ENCODE results near the gene INTU.
A peak's percentile ranks its signal among the peaks of the same experiment; 100 is the strongest.
"Not testable (repeated sequence)": the region's sequence is repeated elsewhere in the genome, so short reads cannot be mapped to it uniquely, and the experiment has no call there.

Gene INTU

DNA sequence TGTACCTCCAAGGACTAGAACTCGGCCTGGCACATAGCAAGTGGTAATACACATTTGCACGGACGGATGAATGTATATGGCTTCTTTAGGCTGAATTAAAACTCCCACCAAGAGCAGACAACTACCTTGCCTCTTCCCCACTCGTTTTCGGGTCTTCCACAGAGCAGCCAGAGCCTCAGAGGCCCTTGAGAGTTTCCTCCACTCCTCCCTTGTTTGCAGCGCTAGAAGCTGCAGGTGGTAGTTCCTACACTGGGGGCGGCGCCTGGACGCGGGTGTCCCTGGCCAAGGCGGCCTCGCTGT is 10.2 kb upstream of the INTU start:
- Histone ChIP-seq H3K4me3 (ENCODE audit: low read length) (peak overlapping the region; percentile 1), H3K9me3 (ENCODE audit: control insufficient read depth, low read length) (no peaks in the 10 kb centered on the region), H3K36me3 (ENCODE audit: control insufficient read depth, insufficient read depth, low read length) (no peaks in the 10 kb centered on the region), H3K27me3 (ENCODE audit: control insufficient read depth, insufficient read depth, low read length) (peaks cover 24% of the 10 kb centered on the region), H3K4me1 (ENCODE audit: control insufficient read depth, insufficient read depth, low read length) (peaks cover 13% of the 10 kb centered on the region), H3K9ac (ENCODE audit: low read length) (no peak overlapping the region)

- Histone ChIP-seq H3K9me3 (ENCODE audit: control insufficient read depth, low read length) (no peaks in the 10 kb centered on the region), H3K4me1 (ENCODE audit: control insufficient read depth, insufficient read depth, low read length) (peaks cover 13% of the 10 kb centered on the region), H3K36me3 (ENCODE audit: control insufficient read depth, insufficient read depth, low read length) (no peaks in the 10 kb centered on the region), H3K9ac (ENCODE audit: low read length) (peak overlapping the region; percentile 52), H3K27me3 (ENCODE audit: control insufficient read depth, insufficient read depth, low read length) (peaks cover 24% of the 10 kb centered on the region), H3K4me3 (ENCODE audit: low read length) (peak overlapping the region; percentile 1)
These were observed 9.6 kb upstream of the INTU start for GRCh38 chr4:127622921-127623796.

GRCh38 chr4:127623797-127624083 is 9.0 kb upstream of the INTU start:
- Histone ChIP-seq H3K4me3 (ENCODE audit: low read length) (no peak overlapping the region), H3K4me1 (ENCODE audit: control insufficient read depth, insufficient read depth, low read length) (peaks cover 13% of the 10 kb centered on the region), H3K36me3 (ENCODE audit: control insufficient read depth, insufficient read depth, low read length) (no peaks in the 10 kb centered on the region), H3K9ac (ENCODE audit: low read length) (peak overlapping the region; percentile 52), H3K9me3 (ENCODE audit: control insufficient read depth, low read length) (no peaks in the 10 kb centered on the region), H3K27me3 (ENCODE audit: control insufficient read depth, insufficient read depth, low read length) (peaks cover 24% of the 10 kb centered on the region)

DNA sequence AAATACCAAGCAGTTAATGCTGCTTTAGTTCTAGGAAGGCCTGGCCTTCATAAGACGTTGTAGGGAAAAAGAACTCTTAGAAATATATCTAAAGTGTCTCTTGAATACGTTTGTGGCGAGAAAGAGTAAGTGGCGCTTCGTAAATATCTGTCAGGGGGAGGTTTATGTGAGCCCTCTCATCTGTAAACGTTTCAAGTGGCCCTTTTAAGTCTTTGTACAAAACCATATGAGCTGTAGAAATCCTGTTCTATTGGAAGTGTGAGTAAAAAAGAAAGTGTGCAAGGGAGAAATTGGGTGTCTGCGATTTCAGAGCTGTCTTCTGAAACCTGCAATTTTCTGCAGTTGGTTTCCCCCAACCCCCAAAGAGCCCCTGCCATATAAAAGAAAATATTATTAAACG is 8.6 kb upstream of the INTU start:
- H3K9ac ChIP-seq (ENCODE audit: low read length), result no peak overlapping the region
- H3K4me1 ChIP-seq (ENCODE audit: control insufficient read depth, insufficient read depth, low read length), result peaks cover 13% of the 10 kb centered on the region
- peaks cover 24% of the 10 kb centered on the region for H3K27me3 ChIP-seq (ENCODE audit: control insufficient read depth, insufficient read depth, low read length)
- no peaks in the 10 kb centered on the region for H3K9me3 ChIP-seq (ENCODE audit: control insufficient read depth, low read length)
- H3K36me3 ChIP-seq (ENCODE audit: control insufficient read depth, insufficient read depth, low read length), result no peaks in the 10 kb centered on the region
- H3K4me3 ChIP-seq (ENCODE audit: low read length), result no peak overlapping the region

GRCh38 chr4:127629371-127629770 is 3.4 kb upstream of the INTU start:
- Histone ChIP-seq H3K36me3 (ENCODE audit: control insufficient read depth, insufficient read depth, low read length) (no peaks in the 10 kb centered on the region), H3K27me3 (ENCODE audit: control insufficient read depth, insufficient read depth, low read length) (no peaks in the 10 kb centered on the region), H3K4me3 (ENCODE audit: low read length) (no peak overlapping the region), H3K9me3 (ENCODE audit: control insufficient read depth, low read length) (no peaks in the 10 kb centered on the region), H3K9ac (ENCODE audit: low read length) (no peak overlapping the region), H3K4me1 (ENCODE audit: control insufficient read depth, insufficient read depth, low read length) (no peaks in the 10 kb centered on the region)

DNA sequence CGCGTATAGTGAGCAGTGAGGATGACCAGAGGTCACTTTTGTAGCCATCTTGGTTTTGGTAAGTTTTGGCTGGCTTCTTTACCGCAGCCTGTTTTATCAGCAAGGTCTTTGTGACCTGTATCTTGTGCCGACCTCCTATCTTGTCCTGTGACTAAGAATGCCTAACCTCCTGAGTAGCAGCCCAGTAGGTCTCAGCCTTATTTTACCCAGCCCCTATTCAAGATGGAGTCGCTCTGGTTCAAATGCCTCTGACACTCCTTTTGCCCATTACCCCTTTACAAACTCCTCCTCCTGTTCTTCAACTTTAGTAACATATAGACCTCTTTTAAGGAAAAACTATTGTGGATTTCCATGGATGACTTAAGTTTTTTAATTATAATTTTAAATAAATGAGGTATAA is 2.6 kb upstream of the INTU start:
- no peaks in the 10 kb centered on the region for H3K4me1 ChIP-seq (ENCODE audit: control insufficient read depth, insufficient read depth, low read length)
- no peak overlapping the region for H3K9ac ChIP-seq (ENCODE audit: low read length)
- no peaks in the 10 kb centered on the region for H3K9me3 ChIP-seq (ENCODE audit: control insufficient read depth, low read length)
- no peak overlapping the region for H3K4me3 ChIP-seq (ENCODE audit: low read length)
- no peaks in the 10 kb centered on the region for H3K36me3 ChIP-seq (ENCODE audit: control insufficient read depth, insufficient read depth, low read length)
- H3K27me3 ChIP-seq (ENCODE audit: control insufficient read depth, insufficient read depth, low read length), result no peaks in the 10 kb centered on the region

DNA sequence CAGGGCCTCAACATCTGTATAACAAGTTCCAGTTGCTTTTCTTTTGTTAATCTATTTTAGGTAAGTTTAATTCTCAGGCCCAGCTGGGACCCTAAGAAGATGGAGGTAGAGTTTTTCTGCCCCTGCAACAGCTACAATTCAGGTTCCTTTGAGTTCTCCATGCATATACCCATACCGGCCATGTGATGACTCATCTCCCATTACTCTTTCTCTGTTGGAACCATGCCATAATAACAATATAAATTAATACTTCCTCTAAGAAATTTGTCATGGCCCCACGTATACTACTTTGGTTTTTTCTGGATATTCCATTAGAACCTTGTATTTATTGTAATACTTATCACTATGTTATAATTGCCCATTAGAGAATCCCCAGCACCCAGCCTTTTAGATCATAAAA is 1.3 kb upstream of the INTU start:
- H3K36me3 ChIP-seq (ENCODE audit: control insufficient read depth, insufficient read depth, low read length), result no peaks in the 10 kb centered on the region
- H3K4me1 ChIP-seq (ENCODE audit: control insufficient read depth, insufficient read depth, low read length), result no peaks in the 10 kb centered on the region
- no peak overlapping the region for H3K4me3 ChIP-seq (ENCODE audit: low read length)
- H3K9me3 ChIP-seq (ENCODE audit: control insufficient read depth, low read length), result no peaks in the 10 kb centered on the region
- no peaks in the 10 kb centered on the region for H3K27me3 ChIP-seq (ENCODE audit: control insufficient read depth, insufficient read depth, low read length)
- no peak overlapping the region for H3K9ac ChIP-seq (ENCODE audit: low read length)

- no peak overlapping the region for H3K4me3 ChIP-seq (ENCODE audit: low read length)
These were observed 1.4 kb downstream of the INTU start for GRCh38 chr4:127634181-127634580.

GRCh38 chr4:127641524-127641923 is 8.8 kb downstream of the INTU start:
- no peak overlapping the region for H3K9ac ChIP-seq (ENCODE audit: low read length)
- H3K27me3 ChIP-seq (ENCODE audit: control insufficient read depth, insufficient read depth, low read length), result no peaks in the 10 kb centered on the region
- no peaks in the 10 kb centered on the region for H3K4me1 ChIP-seq (ENCODE audit: control insufficient read depth, insufficient read depth, low read length)
- no peaks in the 10 kb centered on the region for H3K36me3 ChIP-seq (ENCODE audit: control insufficient read depth, insufficient read depth, low read length)
- H3K9me3 ChIP-seq (ENCODE audit: control insufficient read depth, low read length), result no peaks in the 10 kb centered on the region
- no peak overlapping the region for H3K4me3 ChIP-seq (ENCODE audit: low read length)

More at GRCh38 chr4:127634181-127634580, 1.4 kb downstream of the INTU start:
- Histone ChIP-seq H3K27me3 (ENCODE audit: control insufficient read depth, insufficient read depth, low read length) (no peaks in the 10 kb centered on the region), H3K9me3 (ENCODE audit: control insufficient read depth, low read length) (no peaks in the 10 kb centered on the region), H3K4me1 (ENCODE audit: control insufficient read depth, insufficient read depth, low read length) (no peaks in the 10 kb centered on the region), H3K9ac (ENCODE audit: low read length) (no peak overlapping the region), H3K36me3 (ENCODE audit: control insufficient read depth, insufficient read depth, low read length) (no peaks in the 10 kb centered on the region)

GRCh38 chr4:127642169-127642568 is 9.4 kb downstream of the INTU start:
- H3K4me3 ChIP-seq (ENCODE audit: low read length), result no peak overlapping the region
- no peaks in the 10 kb centered on the region for H3K36me3 ChIP-seq (ENCODE audit: control insufficient read depth, insufficient read depth, low read length)
- H3K9ac ChIP-seq (ENCODE audit: low read length), result no peak overlapping the region

GRCh38 chr4:127643791-127644190 is 11.0 kb downstream of the INTU start:
- Histone ChIP-seq H3K9ac (ENCODE audit: low read length) (no peak overlapping the region), H3K9me3 (ENCODE audit: control insufficient read depth, low read length) (no peaks in the 10 kb centered on the region)

More at GRCh38 chr4:127642169-127642568, 9.4 kb downstream of the INTU start:
- H3K9me3 ChIP-seq (ENCODE audit: control insufficient read depth, low read length), result no peaks in the 10 kb centered on the region
- H3K27me3 ChIP-seq (ENCODE audit: control insufficient read depth, insufficient read depth, low read length), result no peaks in the 10 kb centered on the region
- no peaks in the 10 kb centered on the region for H3K4me1 ChIP-seq (ENCODE audit: control insufficient read depth, insufficient read depth, low read length)

DNA sequence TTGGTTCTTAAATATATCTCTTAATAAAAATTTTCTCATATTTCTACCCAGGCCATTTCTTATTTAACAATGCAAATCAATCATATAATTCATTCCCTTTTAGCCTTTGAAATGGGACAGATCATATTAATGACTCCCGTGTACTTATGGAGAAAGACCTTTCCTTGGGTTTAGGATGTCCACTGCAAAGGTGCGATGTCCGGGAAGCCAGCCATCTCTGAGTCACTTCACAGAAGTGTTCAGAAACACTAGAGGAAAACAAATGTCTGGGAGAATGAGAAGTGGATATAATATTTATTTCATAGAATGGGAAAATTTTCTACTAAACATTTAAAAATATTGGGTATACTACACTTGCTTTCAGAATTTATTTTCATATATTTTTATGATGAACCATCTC is 15.3 kb downstream of the INTU start:
- no peak overlapping the region for H3K4me3 ChIP-seq (ENCODE audit: low read length)
- no peak overlapping the region for H3K9ac ChIP-seq (ENCODE audit: low read length)
- no peaks in the 10 kb centered on the region for H3K36me3 ChIP-seq (ENCODE audit: control insufficient read depth, insufficient read depth, low read length)
- no peaks in the 10 kb centered on the region for H3K27me3 ChIP-seq (ENCODE audit: control insufficient read depth, insufficient read depth, low read length)
- H3K9me3 ChIP-seq (ENCODE audit: control insufficient read depth, low read length), result no peaks in the 10 kb centered on the region
- no peaks in the 10 kb centered on the region for H3K4me1 ChIP-seq (ENCODE audit: control insufficient read depth, insufficient read depth, low read length)

More at GRCh38 chr4:127643791-127644190, 11.0 kb downstream of the INTU start:
- Histone ChIP-seq H3K27me3 (ENCODE audit: control insufficient read depth, insufficient read depth, low read length) (no peaks in the 10 kb centered on the region), H3K36me3 (ENCODE audit: control insufficient read depth, insufficient read depth, low read length) (no peaks in the 10 kb centered on the region), H3K4me3 (ENCODE audit: low read length) (no peak overlapping the region), H3K4me1 (ENCODE audit: control insufficient read depth, insufficient read depth, low read length) (no peaks in the 10 kb centered on the region)

- not testable (repeated sequence) for H3K4me1 ChIP-seq (ENCODE audit: control insufficient read depth, insufficient read depth, low read length); H3K4me3 ChIP-seq (ENCODE audit: low read length); H3K9me3 ChIP-seq (ENCODE audit: control insufficient read depth, low read length); H3K9ac ChIP-seq (ENCODE audit: low read length); H3K36me3 ChIP-seq (ENCODE audit: control insufficient read depth, insufficient read depth, low read length); H3K27me3 ChIP-seq (ENCODE audit: control insufficient read depth, insufficient read depth, low read length)
These were observed 22.8 kb downstream of the INTU start for GRCh38 chr4:127655590-127655989.

Data from mucosa of stomach (tissue), 1 donor.